Measurements from ENCODE around the gene PTPRN.

Gene PTPRN

GRCh38 chr2:219298759-219299371 lies 10.3 kb downstream of the PTPRN start:
- peak; percentile 99 for TF ChIP-seq CTCF (IDR thresholded peaks at IDR 0.05; ENCODE audit: low read depth, low read length)
- peak; percentile 84 to 86 for DNase-seq (ENCODE audit: low read depth in 2 of 2)
- H3K4me3 ChIP-seq (replicated peaks in 1 of 2; ENCODE audit: low read depth in 2 of 2, low read length in 2 of 2): no peak overlapping the region

DNA sequence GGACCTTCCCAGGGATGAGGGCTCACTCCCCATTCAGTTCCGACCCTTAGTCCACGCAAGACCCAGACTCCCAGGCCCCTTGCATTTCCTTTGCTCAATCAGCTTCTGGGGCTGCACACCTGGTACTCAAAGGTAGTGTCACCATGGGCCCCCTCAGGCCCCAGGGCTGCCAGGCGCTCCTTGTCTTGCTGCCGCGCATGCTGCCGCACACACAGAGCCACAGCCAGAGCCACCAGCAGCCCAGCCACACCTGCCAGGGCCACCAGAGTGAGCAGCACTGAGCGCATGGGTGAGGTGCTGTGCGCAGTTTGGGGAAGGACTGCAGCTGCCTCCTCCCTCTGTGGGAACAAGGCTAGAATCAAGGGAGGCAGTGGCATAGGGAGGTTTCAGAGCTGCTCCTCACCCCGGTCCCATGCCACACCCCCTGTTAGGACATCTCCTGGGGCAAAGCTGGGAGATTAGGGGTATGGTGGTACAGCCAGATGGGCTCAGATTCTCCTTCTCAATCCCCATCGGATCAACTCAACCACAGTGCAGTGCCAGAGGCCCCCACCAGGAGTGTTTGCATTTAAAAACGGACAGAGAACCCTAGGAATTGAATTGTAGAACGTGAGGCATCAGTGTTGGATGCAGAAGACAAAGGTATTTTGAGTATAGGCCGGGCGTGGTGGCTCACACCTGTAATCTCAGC lies 11.3 kb downstream of the PTPRN start:
- H3K4me3 ChIP-seq (replicated peaks in 1 of 2; ENCODE audit: low read depth in 2 of 2, low read length in 2 of 2): no peak overlapping the region
- peak; percentile 44 for TF ChIP-seq CTCF (IDR thresholded peaks at IDR 0.05; ENCODE audit: low read depth, low read length)
- no peak for DNase-seq (ENCODE audit: low read depth in 2 of 2)

DNA sequence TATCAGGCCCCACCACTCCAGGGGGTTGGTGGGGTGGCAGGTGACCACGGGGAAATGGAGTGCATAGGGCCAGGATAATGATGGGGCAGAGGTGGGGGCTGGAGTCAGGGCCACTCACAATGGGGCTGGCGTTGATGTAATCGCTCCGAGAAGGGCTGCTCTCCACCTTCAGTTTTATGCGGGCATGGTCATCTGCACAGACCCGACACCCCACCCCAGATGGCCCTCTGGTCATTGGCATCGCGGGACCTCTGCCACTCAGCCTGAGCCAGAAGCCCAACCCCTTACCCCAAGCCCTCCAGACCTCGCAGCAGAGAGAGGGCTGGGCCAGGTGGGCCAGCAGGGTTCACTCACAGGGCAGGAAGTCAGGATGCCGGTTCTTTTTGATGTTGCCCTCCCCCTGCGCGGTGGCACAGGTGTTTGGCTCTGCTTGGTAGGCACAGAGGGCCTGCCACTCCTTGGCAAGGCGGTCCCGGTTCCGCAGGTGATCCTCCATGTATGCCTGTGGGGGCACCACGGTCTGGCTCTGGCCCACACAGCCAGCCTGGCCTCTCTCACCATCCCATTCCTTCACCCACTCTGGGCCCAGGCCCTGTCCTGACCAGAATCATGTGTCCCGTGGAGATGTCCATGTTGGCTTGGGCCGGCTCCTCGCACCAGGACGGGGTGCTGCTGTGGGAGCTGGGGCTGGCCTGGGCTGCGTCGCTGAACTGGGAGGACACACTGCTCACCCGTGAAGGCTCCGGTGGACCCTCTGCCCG lies 12.4 kb downstream of the PTPRN start:
- DNase-seq (ENCODE audit: low read depth in 2 of 2): no peak
- no peak overlapping the region for H3K4me3 ChIP-seq (replicated peaks in 1 of 2; ENCODE audit: low read depth in 2 of 2, low read length in 2 of 2)
- TF ChIP-seq CTCF (IDR thresholded peaks at IDR 0.05; ENCODE audit: low read depth, low read length): no peak

DNA sequence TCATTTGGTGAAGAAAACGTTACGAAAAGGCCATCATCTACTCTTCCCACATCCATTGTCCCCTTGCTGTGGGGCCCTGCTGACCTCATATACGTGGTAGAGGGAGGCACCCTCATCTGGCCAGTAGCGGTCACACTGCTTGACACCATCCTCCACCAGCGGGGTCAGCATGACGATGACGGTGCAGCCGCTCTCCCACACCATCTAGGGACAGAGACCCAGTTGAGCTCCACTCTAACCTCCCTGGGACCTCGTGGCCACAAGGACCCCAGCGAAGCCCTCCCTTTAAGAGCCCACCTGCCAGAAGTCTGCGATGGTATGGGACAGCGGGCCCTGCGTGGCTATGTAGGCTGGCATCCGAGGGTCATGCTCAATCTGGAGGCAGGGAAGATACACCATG lies 13.1 kb downstream of the PTPRN start:
- no peak for DNase-seq (ENCODE audit: low read depth in 2 of 2)
- no peak for TF ChIP-seq CTCF (IDR thresholded peaks at IDR 0.05; ENCODE audit: low read depth, low read length)
- H3K4me3 ChIP-seq (replicated peaks in 1 of 2; ENCODE audit: low read depth in 2 of 2, low read length in 2 of 2): no peak overlapping the region

GRCh38 chr2:219294356-219295351 lies 14.5 kb downstream of the PTPRN start:
- peak; percentile 77 to 87 for DNase-seq (ENCODE audit: low read depth in 2 of 2)
- H3K4me3 ChIP-seq (replicated peaks in 1 of 2; ENCODE audit: low read depth in 2 of 2, low read length in 2 of 2): peak overlapping the region; percentile 43 to 51

More at GRCh38 chr2:219294356-219295351, 14.5 kb downstream of the PTPRN start:
- peak; percentile 84 for TF ChIP-seq CTCF (IDR thresholded peaks at IDR 0.05; ENCODE audit: low read depth, low read length)

Measured in cardiac fibroblast (primary cell).